Measurements from ENCODE around the gene RAB11FIP3. TPM values are rescaled to one million over a fixed set of nuclear protein-coding genes. Genes with fewer than 3 reads are reported as not detected.
"Not testable (repeated sequence)": the region's sequence is repeated elsewhere in the genome, so short reads cannot be mapped to it uniquely, and the experiment has no call there.

Gene RAB11FIP3
- total RNA-seq, 1 donor from 2014 or later = 52.1 TPM

GRCh38 chr16:414395-415169 is 10.9 kb upstream of the RAB11FIP3 start:
- H3K4me3 Mint-ChIP-seq = no peak overlapping the region
- H3K36me3 Mint-ChIP-seq = no peaks in the 10 kb centered on the region
- peaks cover 1% of the 10 kb centered on the region for H3K4me1 Mint-ChIP-seq (ENCODE audit: unreplicated experiment)
- no peak overlapping the region for H3K27ac Mint-ChIP-seq
- TF ChIP-seq, protein P1, sequence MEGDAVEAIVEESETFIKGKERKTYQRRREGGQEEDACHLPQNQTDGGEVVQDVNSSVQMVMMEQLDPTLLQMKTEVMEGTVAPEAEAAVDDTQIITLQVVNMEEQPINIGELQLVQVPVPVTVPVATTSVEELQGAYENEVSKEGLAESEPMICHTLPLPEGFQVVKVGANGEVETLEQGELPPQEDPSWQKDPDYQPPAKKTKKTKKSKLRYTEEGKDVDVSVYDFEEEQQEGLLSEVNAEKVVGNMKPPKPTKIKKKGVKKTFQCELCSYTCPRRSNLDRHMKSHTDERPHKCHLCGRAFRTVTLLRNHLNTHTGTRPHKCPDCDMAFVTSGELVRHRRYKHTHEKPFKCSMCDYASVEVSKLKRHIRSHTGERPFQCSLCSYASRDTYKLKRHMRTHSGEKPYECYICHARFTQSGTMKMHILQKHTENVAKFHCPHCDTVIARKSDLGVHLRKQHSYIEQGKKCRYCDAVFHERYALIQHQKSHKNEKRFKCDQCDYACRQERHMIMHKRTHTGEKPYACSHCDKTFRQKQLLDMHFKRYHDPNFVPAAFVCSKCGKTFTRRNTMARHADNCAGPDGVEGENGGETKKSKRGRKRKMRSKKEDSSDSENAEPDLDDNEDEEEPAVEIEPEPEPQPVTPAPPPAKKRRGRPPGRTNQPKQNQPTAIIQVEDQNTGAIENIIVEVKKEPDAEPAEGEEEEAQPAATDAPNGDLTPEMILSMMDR (conservative IDR thresholded peaks at IDR 0.05) = no peak
- no peak for DNase-seq (ENCODE audit: extremely low spot score, unreplicated experiment)
- H3K27me3 Mint-ChIP-seq = no peaks in the 10 kb centered on the region
- no peaks in the 10 kb centered on the region for H3K9me3 Mint-ChIP-seq

DNA sequence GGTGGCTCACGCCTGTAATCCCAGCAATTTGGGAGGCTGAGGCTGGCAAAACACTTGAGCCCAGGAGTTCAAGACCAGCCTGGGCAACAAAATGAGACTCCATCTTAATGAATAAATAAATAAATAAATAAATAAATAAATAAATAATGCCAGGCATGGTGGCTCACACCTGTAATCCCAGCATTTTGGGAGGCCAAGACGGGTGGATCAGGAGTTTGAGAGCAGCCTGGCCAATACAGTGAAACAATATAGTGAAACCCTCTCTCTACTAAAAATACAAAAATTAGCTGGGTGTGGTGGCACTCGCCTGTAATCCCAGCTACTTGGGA is 10.3 kb upstream of the RAB11FIP3 start:
- not testable (repeated sequence) for DNase-seq (ENCODE audit: extremely low spot score, unreplicated experiment); H3K36me3 Mint-ChIP-seq; H3K4me1 Mint-ChIP-seq (ENCODE audit: unreplicated experiment); H3K9me3 Mint-ChIP-seq; H3K27ac Mint-ChIP-seq; H3K4me3 Mint-ChIP-seq; H3K27me3 Mint-ChIP-seq

GRCh38 chr16:422179-422578 is 3.3 kb upstream of the RAB11FIP3 start:
- not testable (repeated sequence) for H3K4me3 Mint-ChIP-seq; H3K36me3 Mint-ChIP-seq; H3K4me1 Mint-ChIP-seq (ENCODE audit: unreplicated experiment); DNase-seq (ENCODE audit: extremely low spot score, unreplicated experiment); H3K27ac Mint-ChIP-seq; H3K9me3 Mint-ChIP-seq
- H3K27me3 Mint-ChIP-seq = peaks cover 19% of the 10 kb centered on the region

DNA sequence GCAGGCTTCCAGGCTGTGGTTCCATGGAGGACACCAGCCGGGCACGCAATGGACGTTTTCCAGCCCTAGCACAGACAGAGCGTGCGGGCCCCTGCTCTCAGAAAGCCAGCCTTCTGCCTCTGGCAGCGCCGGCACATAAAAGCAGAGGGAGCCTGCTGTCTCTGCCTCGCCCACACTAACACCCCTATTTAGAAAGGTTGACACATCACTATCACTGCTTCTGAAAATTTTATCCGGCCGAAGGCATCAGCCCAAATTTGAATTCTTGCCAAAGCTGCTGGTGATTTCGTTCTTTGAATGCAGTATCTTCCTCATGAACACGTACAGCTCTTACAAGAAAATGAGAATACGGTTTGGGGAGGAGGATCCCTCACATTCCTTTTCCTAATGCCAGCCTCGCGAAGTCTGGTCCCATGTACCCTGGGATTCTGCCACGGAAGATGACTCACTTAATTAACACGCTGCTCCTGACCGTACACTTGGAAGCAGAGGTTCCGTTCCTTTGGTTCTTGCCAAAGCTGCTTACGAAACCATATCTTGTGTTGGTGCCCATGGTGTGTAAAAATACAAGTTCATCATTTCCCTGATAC is 1.3 kb upstream of the RAB11FIP3 start:
- H3K36me3 Mint-ChIP-seq = peaks cover 5% of the 10 kb centered on the region
- DNase-seq (ENCODE audit: extremely low spot score, unreplicated experiment) = no peak
- H3K27me3 Mint-ChIP-seq = peaks cover 19% of the 10 kb centered on the region
- peaks cover 20% of the 10 kb centered on the region for H3K4me1 Mint-ChIP-seq (ENCODE audit: unreplicated experiment)
- H3K9me3 Mint-ChIP-seq = no peaks in the 10 kb centered on the region
- TF ChIP-seq, protein P1 (conservative IDR thresholded peaks at IDR 0.05) = no peak
- H3K4me3 Mint-ChIP-seq = peak overlapping the region; percentile 82
- H3K27ac Mint-ChIP-seq = peak overlapping the region; percentile 23

DNA sequence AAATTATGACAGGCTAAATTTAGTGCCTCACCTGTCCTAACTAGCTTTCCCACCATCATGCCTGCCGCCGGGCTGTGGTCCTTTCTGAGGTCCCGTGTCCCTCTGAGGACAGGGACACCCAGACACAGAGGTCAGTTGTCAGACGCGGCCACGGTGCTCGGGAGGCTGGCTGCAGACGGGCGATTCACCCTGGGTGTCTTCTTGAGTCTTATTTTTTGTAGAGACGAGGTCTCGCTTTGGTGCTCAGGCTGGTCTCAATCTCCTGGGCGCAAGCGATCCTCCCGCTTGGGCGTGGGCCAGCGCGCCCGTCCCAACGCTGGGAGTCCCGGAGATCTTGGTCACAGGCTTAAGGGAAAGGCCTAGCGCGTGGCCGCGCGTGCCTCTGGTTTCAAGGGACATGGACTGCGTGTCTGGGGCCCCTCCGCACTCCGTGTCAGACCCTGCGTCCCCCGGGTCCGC is 797 bp upstream of the RAB11FIP3 start:
- peaks cover 5% of the 10 kb centered on the region for H3K36me3 Mint-ChIP-seq
- H3K27me3 Mint-ChIP-seq = peaks cover 19% of the 10 kb centered on the region
- TF ChIP-seq, protein P1 (conservative IDR thresholded peaks at IDR 0.05) = no peak
- peak overlapping the region; percentile 23 for H3K27ac Mint-ChIP-seq
- DNase-seq (ENCODE audit: extremely low spot score, unreplicated experiment) = no peak
- peaks cover 21% of the 10 kb centered on the region for H3K4me1 Mint-ChIP-seq (ENCODE audit: unreplicated experiment)
- peak overlapping the region; percentile 82 for H3K4me3 Mint-ChIP-seq
- no peaks in the 10 kb centered on the region for H3K9me3 Mint-ChIP-seq

DNA sequence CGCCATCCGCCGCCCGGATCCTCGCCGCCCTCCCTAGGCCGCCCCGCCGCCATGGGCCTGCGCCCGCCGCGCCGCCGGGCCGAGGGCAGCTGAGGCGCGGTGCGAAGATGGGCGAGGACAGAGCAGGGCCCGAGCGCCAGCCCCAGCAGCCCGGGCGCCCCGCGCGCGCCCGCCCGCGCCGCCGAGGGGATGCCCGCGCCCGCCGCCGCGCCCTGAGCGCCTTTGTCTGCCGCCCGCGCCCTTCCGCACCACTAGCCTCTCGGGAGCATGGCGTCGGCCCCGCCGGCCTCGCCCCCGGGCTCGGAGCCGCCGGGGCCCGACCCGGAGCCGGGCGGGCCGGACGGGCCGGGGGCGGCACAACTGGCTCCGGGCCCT is 278 bp downstream of the RAB11FIP3 start:
- H3K27ac Mint-ChIP-seq = no peak overlapping the region
- no peak for DNase-seq (ENCODE audit: extremely low spot score, unreplicated experiment)
- H3K4me1 Mint-ChIP-seq (ENCODE audit: unreplicated experiment) = peaks cover 25% of the 10 kb centered on the region
- H3K9me3 Mint-ChIP-seq = no peaks in the 10 kb centered on the region
- peaks cover 6% of the 10 kb centered on the region for H3K36me3 Mint-ChIP-seq
- H3K4me3 Mint-ChIP-seq = peak overlapping the region; percentile 87
- TF ChIP-seq, protein P1 (conservative IDR thresholded peaks at IDR 0.05) = no peak
- peaks cover 18% of the 10 kb centered on the region for H3K27me3 Mint-ChIP-seq

All from type B pancreatic cell (in vitro differentiated cells).